ENCODE results near the gene ICAM1.
"Not testable (repeated sequence)": the region's sequence is repeated elsewhere in the genome, so short reads cannot be mapped to it uniquely, and the experiment has no call there.

ICAM1 gene

DNA sequence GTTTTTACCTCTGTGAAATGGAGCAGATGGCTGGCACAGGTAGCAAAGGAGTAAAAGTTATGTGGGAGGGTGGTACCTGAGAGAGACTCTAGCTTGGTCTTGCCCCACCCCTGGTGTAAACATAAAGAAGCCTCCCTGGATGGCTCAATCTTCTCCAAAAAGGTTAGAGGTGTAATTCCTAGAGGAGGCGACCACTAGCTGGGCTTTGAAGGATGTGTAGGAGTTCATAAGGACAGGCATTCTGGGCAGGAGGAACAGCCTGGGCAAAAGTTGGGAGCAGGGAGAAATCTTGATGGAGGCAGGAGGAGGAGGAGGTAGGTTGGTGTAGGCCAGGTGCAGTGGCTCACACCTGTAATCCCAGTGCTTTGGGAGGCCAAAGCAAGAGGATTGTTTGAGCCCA, 8.0 kb downstream of the ICAM1 start:
- Mint-ChIP-seq H3K4me3 (no peak overlapping the region), H3K9me3 (no peaks in the 10 kb centered on the region), H3K27ac (no peak overlapping the region), H3K4me1 (no peaks in the 10 kb centered on the region), H3K27me3 (ENCODE audit: low read depth) (peaks cover 28% of the 10 kb centered on the region), H3K36me3 (ENCODE audit: low read depth) (no peaks in the 10 kb centered on the region)
- TF ChIP-seq, protein P1, sequence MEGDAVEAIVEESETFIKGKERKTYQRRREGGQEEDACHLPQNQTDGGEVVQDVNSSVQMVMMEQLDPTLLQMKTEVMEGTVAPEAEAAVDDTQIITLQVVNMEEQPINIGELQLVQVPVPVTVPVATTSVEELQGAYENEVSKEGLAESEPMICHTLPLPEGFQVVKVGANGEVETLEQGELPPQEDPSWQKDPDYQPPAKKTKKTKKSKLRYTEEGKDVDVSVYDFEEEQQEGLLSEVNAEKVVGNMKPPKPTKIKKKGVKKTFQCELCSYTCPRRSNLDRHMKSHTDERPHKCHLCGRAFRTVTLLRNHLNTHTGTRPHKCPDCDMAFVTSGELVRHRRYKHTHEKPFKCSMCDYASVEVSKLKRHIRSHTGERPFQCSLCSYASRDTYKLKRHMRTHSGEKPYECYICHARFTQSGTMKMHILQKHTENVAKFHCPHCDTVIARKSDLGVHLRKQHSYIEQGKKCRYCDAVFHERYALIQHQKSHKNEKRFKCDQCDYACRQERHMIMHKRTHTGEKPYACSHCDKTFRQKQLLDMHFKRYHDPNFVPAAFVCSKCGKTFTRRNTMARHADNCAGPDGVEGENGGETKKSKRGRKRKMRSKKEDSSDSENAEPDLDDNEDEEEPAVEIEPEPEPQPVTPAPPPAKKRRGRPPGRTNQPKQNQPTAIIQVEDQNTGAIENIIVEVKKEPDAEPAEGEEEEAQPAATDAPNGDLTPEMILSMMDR (IDR thresholded peaks at IDR 0.05; ENCODE audit: unreplicated experiment in 3 of 3) = no peak

DNA sequence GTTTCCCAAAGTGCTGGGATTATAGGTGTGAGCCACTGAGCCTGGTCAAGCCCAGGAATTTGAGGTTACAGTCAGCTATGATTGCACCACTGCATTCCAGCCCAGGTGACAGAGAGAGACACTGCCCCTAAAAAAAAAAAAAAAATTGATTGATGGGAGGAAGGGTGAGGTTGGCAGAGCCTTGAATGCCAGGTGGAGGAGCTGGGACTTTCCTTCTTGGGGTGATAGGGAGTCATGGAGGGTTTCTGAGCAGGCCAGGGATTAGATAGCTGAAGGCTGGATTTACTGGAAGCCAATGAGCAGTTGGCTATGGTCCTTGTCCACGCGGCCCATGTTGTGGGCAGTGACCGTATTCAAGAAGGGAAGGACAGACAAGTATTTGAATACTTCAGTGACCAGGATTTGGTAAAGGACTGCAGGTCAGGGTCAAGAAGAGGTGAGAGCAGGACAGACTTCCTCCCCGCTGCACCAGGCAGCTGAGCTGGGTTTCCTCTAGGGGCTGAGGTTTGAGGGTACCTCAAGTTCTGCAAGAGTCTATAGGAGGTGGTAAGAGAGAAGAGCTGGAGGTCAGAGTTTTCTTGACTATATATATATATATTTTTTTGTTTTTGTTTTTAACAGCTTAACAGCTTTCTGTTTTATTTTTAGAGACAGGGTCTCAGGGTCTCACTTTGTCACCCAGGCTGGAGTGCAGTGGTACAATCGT, 9.0 kb downstream of the ICAM1 start:
- no peak overlapping the region for H3K4me3 Mint-ChIP-seq
- peaks cover 19% of the 10 kb centered on the region for H3K27me3 Mint-ChIP-seq (ENCODE audit: low read depth)
- H3K27ac Mint-ChIP-seq = peak overlapping the region in 1 of 3 experiments; percentile 45
- H3K4me1 Mint-ChIP-seq = no peaks in the 10 kb centered on the region
- TF ChIP-seq, protein P1 (IDR thresholded peaks at IDR 0.05; ENCODE audit: unreplicated experiment in 3 of 3) = no peak
- peaks cover 1% of the 10 kb centered on the region for H3K36me3 Mint-ChIP-seq (ENCODE audit: low read depth)
- no peaks in the 10 kb centered on the region for H3K9me3 Mint-ChIP-seq

DNA sequence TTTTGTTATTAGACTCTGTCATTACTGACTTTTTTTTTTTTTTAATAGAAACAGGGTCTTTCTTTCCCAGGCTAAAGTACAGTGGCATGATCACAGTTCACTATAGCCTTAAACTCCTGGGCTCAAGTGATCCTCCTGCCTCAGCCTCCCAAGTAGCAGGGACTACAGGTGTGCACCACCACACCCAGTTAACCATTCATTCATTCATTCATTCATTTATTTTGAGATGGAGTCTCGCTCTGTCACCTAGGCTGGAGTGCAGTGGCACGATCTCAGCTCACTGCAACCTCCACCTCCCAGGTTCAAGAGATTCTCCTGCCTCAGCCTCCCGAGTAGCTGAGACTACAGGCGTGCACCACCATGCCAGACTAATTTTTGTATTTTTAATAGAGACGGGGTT, 11.1 kb downstream of the ICAM1 start:
- H3K4me3 Mint-ChIP-seq; H3K4me1 Mint-ChIP-seq; H3K36me3 Mint-ChIP-seq (ENCODE audit: low read depth); H3K9me3 Mint-ChIP-seq; H3K27ac Mint-ChIP-seq: not testable (repeated sequence)
- peaks cover 35% of the 10 kb centered on the region for H3K27me3 Mint-ChIP-seq (ENCODE audit: low read depth)

- peaks cover 49% of the 10 kb centered on the region for H3K27me3 Mint-ChIP-seq (ENCODE audit: low read depth)
These were observed 12.6 kb downstream of the ICAM1 start for GRCh38 chr19:10283301-10284064.

DNA sequence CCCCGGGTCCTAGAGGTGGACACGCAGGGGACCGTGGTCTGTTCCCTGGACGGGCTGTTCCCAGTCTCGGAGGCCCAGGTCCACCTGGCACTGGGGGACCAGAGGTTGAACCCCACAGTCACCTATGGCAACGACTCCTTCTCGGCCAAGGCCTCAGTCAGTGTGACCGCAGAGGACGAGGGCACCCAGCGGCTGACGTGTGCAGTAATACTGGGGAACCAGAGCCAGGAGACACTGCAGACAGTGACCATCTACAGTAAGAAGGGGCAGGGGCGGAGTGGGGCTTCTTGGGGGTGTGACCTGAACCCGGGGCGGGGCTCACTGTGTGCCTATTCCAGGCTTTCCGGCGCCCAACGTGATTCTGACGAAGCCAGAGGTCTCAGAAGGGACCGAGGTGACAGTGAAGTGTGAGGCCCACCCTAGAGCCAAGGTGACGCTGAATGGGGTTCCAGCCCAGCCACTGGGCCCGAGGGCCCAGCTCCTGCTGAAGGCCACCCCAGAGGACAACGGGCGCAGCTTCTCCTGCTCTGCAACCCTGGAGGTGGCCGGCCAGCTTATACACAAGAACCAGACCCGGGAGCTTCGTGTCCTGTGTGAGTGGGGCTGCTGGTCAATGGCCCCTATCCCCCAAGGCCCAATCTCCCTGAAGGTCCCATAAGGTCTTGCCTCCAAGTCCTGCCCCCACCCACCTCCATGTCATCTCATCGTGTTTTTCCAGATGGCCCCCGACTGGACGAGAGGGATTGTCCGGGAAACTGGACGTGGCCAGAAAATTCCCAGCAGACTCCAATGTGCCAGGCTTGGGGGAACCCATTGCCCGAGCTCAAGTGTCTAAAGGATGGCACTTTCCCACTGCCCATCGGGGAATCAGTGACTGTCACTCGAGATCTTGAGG, 13.4 kb downstream of the ICAM1 start:
- no peaks in the 10 kb centered on the region for H3K9me3 Mint-ChIP-seq
- H3K4me3 Mint-ChIP-seq = no peak overlapping the region
- peaks cover 53% of the 10 kb centered on the region for H3K27me3 Mint-ChIP-seq (ENCODE audit: low read depth)
- no peak overlapping the region for H3K27ac Mint-ChIP-seq
- peaks cover 14% of the 10 kb centered on the region for H3K4me1 Mint-ChIP-seq
- TF ChIP-seq, protein P1 (IDR thresholded peaks at IDR 0.05; ENCODE audit: unreplicated experiment in 3 of 3) = no peak
- peaks cover 6% of the 10 kb centered on the region for H3K36me3 Mint-ChIP-seq (ENCODE audit: low read depth)

More at GRCh38 chr19:10283301-10284064, 12.6 kb downstream of the ICAM1 start:
- no peak overlapping the region for H3K4me3 Mint-ChIP-seq
- peaks cover 6% of the 10 kb centered on the region for H3K36me3 Mint-ChIP-seq (ENCODE audit: low read depth)
- no peaks in the 10 kb centered on the region for H3K9me3 Mint-ChIP-seq
- TF ChIP-seq, protein P1 (IDR thresholded peaks at IDR 0.05; ENCODE audit: unreplicated experiment in 3 of 3) = no peak
- H3K4me1 Mint-ChIP-seq = peaks cover 9% of the 10 kb centered on the region
- H3K27ac Mint-ChIP-seq = no peak overlapping the region

DNA sequence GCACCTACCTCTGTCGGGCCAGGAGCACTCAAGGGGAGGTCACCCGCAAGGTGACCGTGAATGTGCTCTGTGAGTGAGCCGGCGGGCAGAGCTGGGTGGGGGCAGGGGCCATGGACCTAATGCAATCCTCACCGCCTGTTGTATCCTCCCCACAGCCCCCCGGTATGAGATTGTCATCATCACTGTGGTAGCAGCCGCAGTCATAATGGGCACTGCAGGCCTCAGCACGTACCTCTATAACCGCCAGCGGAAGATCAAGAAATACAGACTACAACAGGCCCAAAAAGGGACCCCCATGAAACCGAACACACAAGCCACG, 14.0 kb downstream of the ICAM1 start:
- H3K36me3 Mint-ChIP-seq (ENCODE audit: low read depth) = peaks cover 6% of the 10 kb centered on the region
- H3K4me3 Mint-ChIP-seq = no peak overlapping the region
- peak overlapping the region in 1 of 3 experiments; percentile 97 for H3K27ac Mint-ChIP-seq
- peaks cover 14% of the 10 kb centered on the region for H3K4me1 Mint-ChIP-seq
- TF ChIP-seq, protein P1 (IDR thresholded peaks at IDR 0.05; ENCODE audit: unreplicated experiment in 3 of 3) = no peak
- H3K27me3 Mint-ChIP-seq (ENCODE audit: low read depth) = peaks cover 59% of the 10 kb centered on the region
- no peaks in the 10 kb centered on the region for H3K9me3 Mint-ChIP-seq
